DOHH2 (cell line): ENCODE data around the gene CLASP2.

Experiments
- EZH2phosphoT487 ChIP-seq: fragments of 200-600 bp; sonication (generic); IDR thresholded peaks from 2 replicates; pipeline ENCODE4 v1.6.1; 2017; ENCODE audit warnings: borderline replicate concordance, mild to moderate bottlenecking, antibody characterized with exemption, low read length, moderate library complexity, mixed read lengths
- TF ChIP-seq, protein P1 (sequence below): fragments of 200-600 bp; sonication (generic); IDR thresholded peaks from one replicate; pipeline ENCODE4 v1.5.1; 2014; ENCODE audit warnings: antibody characterized with exemption, mild to moderate bottlenecking, low read depth, low read length; ENCODE audit not compliant: poor library complexity, severe bottlenecking

DNA sequence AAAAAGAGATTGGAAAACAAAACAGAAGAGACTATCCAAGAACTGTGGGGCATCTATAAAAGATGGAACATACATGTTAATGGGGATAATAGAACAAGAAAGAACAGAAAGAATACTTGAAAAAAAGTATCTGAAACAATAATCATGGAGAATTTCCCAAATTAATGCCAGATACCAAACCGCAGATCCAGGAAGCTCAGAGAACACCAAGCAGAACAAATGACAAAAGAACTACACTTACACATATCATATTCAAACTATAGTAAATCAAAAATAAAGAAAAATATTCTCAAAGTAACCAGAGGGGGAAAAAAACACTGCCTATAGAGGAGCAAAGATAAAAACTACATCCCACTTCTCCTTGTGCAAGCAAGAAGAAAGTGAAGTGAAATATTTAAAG, 40.0 kb downstream of the CLASP2 start:
- TF ChIP-seq, protein P1, sequence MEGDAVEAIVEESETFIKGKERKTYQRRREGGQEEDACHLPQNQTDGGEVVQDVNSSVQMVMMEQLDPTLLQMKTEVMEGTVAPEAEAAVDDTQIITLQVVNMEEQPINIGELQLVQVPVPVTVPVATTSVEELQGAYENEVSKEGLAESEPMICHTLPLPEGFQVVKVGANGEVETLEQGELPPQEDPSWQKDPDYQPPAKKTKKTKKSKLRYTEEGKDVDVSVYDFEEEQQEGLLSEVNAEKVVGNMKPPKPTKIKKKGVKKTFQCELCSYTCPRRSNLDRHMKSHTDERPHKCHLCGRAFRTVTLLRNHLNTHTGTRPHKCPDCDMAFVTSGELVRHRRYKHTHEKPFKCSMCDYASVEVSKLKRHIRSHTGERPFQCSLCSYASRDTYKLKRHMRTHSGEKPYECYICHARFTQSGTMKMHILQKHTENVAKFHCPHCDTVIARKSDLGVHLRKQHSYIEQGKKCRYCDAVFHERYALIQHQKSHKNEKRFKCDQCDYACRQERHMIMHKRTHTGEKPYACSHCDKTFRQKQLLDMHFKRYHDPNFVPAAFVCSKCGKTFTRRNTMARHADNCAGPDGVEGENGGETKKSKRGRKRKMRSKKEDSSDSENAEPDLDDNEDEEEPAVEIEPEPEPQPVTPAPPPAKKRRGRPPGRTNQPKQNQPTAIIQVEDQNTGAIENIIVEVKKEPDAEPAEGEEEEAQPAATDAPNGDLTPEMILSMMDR, result no peak
- TF ChIP-seq EZH2phosphoT487, result no peak
